ENCODE data around the gene SCD5. TPM values are rescaled to one million over a fixed set of nuclear protein-coding genes. Genes with fewer than 3 reads are reported as not detected.
A peak's percentile ranks its signal among the peaks of the same experiment; 100 is the strongest.

Gene SCD5
- total and polyA plus RNA-seq, 2 of the 13 experiments (the other 11 are each of a cell fraction or from before 2014, with no cell fraction given): not detected

DNA sequence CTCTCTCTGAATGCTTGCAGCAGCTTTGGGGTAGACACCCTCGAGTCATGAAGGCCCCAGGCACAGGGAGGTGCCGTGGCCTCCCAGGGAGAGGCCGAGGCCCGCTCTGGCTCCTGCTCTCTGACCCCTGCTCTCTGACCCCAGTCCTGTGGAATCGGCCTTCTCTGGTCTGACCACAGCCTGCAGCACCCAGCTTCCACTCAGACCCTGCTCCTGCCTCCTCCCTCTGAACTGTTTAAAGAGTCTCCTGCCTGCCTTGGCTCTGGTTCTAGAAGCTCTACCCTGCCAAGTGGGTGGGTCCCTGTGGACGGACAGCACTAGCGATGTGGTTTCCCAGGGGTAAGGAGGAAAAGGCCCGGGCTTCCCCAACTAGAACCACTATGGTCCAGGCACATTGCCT is 158.6 kb downstream of the SCD5 start (continued):
- no peak for TF ChIP-seq ESRRA (CRISPR knock-in tag; IDR thresholded peaks at IDR 0.05; ENCODE audit: low read depth)
- TF ChIP-seq, protein P1, sequence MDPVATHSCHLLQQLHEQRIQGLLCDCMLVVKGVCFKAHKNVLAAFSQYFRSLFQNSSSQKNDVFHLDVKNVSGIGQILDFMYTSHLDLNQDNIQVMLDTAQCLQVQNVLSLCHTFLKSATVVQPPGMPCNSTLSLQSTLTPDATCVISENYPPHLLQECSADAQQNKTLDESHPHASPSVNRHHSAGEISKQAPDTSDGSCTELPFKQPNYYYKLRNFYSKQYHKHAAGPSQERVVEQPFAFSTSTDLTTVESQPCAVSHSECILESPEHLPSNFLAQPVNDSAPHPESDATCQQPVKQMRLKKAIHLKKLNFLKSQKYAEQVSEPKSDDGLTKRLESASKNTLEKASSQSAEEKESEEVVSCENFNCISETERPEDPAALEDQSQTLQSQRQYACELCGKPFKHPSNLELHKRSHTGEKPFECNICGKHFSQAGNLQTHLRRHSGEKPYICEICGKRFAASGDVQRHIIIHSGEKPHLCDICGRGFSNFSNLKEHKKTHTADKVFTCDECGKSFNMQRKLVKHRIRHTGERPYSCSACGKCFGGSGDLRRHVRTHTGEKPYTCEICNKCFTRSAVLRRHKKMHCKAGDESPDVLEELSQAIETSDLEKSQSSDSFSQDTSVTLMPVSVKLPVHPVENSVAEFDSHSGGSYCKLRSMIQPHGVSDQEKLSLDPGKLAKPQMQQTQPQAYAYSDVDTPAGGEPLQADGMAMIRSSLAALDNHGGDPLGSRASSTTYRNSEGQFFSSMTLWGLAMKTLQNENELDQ (CRISPR knock-in tag; IDR thresholded peaks at IDR 0.05; ENCODE audit: borderline replicate concordance): no peak
- TF ChIP-seq ZNF724P (CRISPR knock-in tag; IDR thresholded peaks at IDR 0.05; ENCODE audit: borderline replicate concordance): no peak
- TF ChIP-seq, protein P2, sequence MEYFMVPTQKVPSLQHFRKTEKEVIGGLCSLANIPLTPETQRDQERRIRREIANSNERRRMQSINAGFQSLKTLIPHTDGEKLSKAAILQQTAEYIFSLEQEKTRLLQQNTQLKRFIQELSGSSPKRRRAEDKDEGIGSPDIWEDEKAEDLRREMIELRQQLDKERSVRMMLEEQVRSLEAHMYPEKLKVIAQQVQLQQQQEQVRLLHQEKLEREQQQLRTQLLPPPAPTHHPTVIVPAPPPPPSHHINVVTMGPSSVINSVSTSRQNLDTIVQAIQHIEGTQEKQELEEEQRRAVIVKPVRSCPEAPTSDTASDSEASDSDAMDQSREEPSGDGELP (IDR thresholded peaks at IDR 0.05; ENCODE audit: borderline replicate concordance, low read depth): no peak
- TF ChIP-seq ZNF468 (CRISPR knock-in tag; IDR thresholded peaks at IDR 0.05): no peak
- no peak for TF ChIP-seq ZFP37 (CRISPR knock-in tag; IDR thresholded peaks at IDR 0.05; ENCODE audit: borderline replicate concordance)
- no peak for TF ChIP-seq PHF21A (CRISPR knock-in tag; IDR thresholded peaks at IDR 0.05)
- no peak for TF ChIP-seq ATF1 (CRISPR knock-in tag; IDR thresholded peaks at IDR 0.05)
- TF ChIP-seq, protein P3, sequence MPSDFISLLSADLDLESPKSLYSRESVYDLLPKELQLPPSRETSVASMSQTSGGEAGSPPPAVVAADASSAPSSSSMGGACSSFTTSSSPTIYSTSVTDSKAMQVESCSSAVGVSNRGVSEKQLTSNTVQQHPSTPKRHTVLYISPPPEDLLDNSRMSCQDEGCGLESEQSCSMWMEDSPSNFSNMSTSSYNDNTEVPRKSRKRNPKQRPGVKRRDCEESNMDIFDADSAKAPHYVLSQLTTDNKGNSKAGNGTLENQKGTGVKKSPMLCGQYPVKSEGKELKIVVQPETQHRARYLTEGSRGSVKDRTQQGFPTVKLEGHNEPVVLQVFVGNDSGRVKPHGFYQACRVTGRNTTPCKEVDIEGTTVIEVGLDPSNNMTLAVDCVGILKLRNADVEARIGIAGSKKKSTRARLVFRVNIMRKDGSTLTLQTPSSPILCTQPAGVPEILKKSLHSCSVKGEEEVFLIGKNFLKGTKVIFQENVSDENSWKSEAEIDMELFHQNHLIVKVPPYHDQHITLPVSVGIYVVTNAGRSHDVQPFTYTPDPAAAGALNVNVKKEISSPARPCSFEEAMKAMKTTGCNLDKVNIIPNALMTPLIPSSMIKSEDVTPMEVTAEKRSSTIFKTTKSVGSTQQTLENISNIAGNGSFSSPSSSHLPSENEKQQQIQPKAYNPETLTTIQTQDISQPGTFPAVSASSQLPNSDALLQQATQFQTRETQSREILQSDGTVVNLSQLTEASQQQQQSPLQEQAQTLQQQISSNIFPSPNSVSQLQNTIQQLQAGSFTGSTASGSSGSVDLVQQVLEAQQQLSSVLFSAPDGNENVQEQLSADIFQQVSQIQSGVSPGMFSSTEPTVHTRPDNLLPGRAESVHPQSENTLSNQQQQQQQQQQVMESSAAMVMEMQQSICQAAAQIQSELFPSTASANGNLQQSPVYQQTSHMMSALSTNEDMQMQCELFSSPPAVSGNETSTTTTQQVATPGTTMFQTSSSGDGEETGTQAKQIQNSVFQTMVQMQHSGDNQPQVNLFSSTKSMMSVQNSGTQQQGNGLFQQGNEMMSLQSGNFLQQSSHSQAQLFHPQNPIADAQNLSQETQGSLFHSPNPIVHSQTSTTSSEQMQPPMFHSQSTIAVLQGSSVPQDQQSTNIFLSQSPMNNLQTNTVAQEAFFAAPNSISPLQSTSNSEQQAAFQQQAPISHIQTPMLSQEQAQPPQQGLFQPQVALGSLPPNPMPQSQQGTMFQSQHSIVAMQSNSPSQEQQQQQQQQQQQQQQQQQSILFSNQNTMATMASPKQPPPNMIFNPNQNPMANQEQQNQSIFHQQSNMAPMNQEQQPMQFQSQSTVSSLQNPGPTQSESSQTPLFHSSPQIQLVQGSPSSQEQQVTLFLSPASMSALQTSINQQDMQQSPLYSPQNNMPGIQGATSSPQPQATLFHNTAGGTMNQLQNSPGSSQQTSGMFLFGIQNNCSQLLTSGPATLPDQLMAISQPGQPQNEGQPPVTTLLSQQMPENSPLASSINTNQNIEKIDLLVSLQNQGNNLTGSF (CRISPR knock-in tag; IDR thresholded peaks at IDR 0.05): no peak
- TF ChIP-seq ZNF331 (CRISPR knock-in tag; IDR thresholded peaks at IDR 0.05): no peak
- TF ChIP-seq, protein P4, sequence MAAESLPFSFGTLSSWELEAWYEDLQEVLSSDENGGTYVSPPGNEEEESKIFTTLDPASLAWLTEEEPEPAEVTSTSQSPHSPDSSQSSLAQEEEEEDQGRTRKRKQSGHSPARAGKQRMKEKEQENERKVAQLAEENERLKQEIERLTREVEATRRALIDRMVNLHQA (CRISPR knock-in tag; IDR thresholded peaks at IDR 0.05): no peak
- TF ChIP-seq, protein P5, sequence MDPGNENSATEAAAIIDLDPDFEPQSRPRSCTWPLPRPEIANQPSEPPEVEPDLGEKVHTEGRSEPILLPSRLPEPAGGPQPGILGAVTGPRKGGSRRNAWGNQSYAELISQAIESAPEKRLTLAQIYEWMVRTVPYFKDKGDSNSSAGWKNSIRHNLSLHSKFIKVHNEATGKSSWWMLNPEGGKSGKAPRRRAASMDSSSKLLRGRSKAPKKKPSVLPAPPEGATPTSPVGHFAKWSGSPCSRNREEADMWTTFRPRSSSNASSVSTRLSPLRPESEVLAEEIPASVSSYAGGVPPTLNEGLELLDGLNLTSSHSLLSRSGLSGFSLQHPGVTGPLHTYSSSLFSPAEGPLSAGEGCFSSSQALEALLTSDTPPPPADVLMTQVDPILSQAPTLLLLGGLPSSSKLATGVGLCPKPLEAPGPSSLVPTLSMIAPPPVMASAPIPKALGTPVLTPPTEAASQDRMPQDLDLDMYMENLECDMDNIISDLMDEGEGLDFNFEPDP (CRISPR knock-in tag; conservative IDR thresholded peaks at IDR 0.05): no peak
- TF ChIP-seq, protein P6, sequence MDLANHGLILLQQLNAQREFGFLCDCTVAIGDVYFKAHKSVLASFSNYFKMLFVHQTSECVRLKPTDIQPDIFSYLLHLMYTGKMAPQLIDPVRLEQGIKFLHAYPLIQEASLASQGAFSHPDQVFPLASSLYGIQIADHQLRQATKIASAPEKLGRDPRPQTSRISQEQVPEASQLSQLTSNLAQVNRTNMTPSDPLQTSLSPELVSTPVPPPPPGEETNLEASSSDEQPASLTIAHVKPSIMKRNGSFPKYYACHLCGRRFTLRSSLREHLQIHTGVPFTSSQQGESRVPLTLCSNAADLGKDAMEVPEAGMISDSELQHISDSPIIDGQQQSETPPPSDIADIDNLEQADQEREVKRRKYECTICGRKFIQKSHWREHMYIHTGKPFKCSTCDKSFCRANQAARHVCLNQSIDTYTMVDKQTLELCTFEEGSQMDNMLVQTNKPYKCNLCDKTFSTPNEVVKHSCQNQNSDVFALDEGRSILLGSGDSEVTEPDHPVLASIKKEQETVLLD (CRISPR knock-in tag; IDR thresholded peaks at IDR 0.05; ENCODE audit: low read depth): no peak
- TF ChIP-seq GATAD1 (CRISPR knock-in tag; IDR thresholded peaks at IDR 0.05): no peak
- TF ChIP-seq, protein P7, sequence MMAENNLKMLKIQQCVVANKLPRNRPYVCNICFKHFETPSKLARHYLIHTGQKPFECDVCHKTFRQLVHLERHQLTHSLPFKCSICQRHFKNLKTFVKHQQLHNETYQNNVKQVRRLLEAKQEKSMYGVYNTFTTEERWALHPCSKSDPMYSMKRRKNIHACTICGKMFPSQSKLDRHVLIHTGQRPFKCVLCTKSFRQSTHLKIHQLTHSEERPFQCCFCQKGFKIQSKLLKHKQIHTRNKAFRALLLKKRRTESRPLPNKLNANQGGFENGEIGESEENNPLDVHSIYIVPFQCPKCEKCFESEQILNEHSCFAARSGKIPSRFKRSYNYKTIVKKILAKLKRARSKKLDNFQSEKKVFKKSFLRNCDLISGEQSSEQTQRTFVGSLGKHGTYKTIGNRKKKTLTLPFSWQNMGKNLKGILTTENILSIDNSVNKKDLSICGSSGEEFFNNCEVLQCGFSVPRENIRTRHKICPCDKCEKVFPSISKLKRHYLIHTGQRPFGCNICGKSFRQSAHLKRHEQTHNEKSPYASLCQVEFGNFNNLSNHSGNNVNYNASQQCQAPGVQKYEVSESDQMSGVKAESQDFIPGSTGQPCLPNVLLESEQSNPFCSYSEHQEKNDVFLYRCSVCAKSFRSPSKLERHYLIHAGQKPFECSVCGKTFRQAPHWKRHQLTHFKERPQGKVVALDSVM (CRISPR knock-in tag; IDR thresholded peaks at IDR 0.05): peak; percentile 42; the same call in 1 of the 2 replicates
